Breast epithelium (tissue), 4 donors: Measurements from ENCODE around the gene TMEM132D. TPM values are rescaled to one million over a fixed set of nuclear protein-coding genes. Genes with fewer than 3 reads are reported as not detected.

Source experiments
- DNase-seq, 2 donors: peaks; one replicate each; pipeline ENCODE4 v3.0.0-alpha.2; 2019; ENCODE audit warnings: low spot score in 2 of 2
- H3K27ac ChIP-seq, 2 donors: fragments of 200-600 bp; sonication (generic) in 1 of 2; one replicate each; pipeline ENCODE4 v1.5.1; 2016 to 2019; ENCODE audit warnings: mild to moderate bottlenecking in 1 of 2
- H3K27me3 ChIP-seq, 2 donors: fragments of 200-600 bp; sonication (generic) in 1 of 2; one replicate each; pipeline versions ENCODE4 v1.5.1 to v1.6.0; 2017 to 2019; ENCODE audit warnings: control low read depth in 1 of 2, mild to moderate bottlenecking in 1 of 2
- H3K36me3 ChIP-seq: fragments of 200-600 bp; one replicate; pipeline ENCODE4 v1.5.1; 2019
- H3K4me1 ChIP-seq, 2 donors: fragments of 200-600 bp; sonication (generic); one replicate each; pipeline ENCODE4 v1.5.1; 2016 to 2019; ENCODE audit warnings: control low read depth in 1 of 2
- H3K4me3 ChIP-seq, 3 donors: fragments of 200-600 bp; sonication (generic); 1 replicate in 2 of 3; 2 replicates in 1 of 3; pipeline ENCODE4 v1.5.1; 2016 to 2019; ENCODE audit warnings: mild to moderate bottlenecking in 3 of 3, moderate library complexity in 2 of 3
- H3K9me3 ChIP-seq, 2 donors: fragments of 200-600 bp; sonication (generic) in 1 of 2; one replicate each; pipeline ENCODE4 v1.5.1; 2016 to 2019; ENCODE audit warnings: control low read depth in 1 of 2
- POLR2A ChIP-seq: fragments of 450-650 bp; IDR thresholded peaks from one replicate; pipeline ENCODE4 v1.6.1; 2016; ENCODE audit warnings: antibody characterized with exemption, mild to moderate bottlenecking, moderate library complexity
- POLR2AphosphoS5 ChIP-seq, 3 donors: sonication (generic); formaldehyde crosslinking; IDR thresholded peaks; one replicate each; pipeline ENCODE4 v1.6.1; 2017; ENCODE audit warnings: antibody characterized with exemption in 3 of 3
- intact Hi-C: fragments of 100-400 bp; cut with DNase I; formaldehyde crosslinking; loops from one replicate; pipeline ENCODE4 v1.15.1; 2023; ENCODE audit warnings: low total_unique reads
- total RNA-seq, 3 donors: library from RNA; depleted of rRNA; stranded (reverse); fragments of >200 nt; gene quantifications; one replicate each; pipeline ENCODE4 v1.1.0, GENCODE V29; 2016
- TF ChIP-seq, protein P1 (sequence below), 3 donors: fragments of 450-650 bp; IDR thresholded peaks; one replicate each; pipeline ENCODE4 v1.5.1; 2016 to 2017; ENCODE audit warnings: antibody characterized with exemption in 3 of 3, mild to moderate bottlenecking in 3 of 3, moderate library complexity in 3 of 3

The TMEM132D gene
- total RNA-seq, 3 donors from 2014 or later, result not detected

DNA sequence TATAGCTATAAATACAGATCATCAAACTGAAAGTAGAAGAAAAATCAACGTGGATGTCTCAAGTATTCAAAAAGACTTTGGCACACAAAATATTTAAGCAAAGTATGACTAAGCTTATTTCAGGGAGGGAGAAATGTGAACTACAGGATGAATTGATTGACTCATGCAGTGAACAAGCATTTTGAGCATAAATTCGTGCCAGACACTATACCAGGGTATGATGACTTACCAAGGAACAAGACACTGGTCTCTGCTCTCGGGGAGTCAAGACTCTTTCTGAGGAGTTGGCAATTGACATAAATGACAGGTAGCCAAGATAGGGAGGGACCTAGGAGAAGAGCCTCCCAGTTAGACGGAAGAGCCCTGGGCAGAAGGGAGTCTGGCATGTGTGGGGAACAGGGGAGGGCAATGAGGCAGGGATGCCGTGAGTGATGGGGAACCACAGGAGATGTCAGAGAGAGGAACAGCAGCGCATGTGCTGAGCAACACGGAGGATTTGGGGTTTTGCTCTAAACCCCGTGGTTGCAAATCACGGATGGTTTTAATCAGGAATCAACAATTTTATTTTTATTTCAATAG is 115.2 kb downstream of the TMEM132D start:
- intact Hi-C loops, result loop anchor here (5.0 to 10.0 kb wide), 2 partner anchors 439 to 1464 kb away; no protein-coding TSS in a partner anchor
- H3K27me3 ChIP-seq, result no peaks in the 10 kb centered on the region
- no peaks in the 10 kb centered on the region for H3K36me3 ChIP-seq
- H3K4me1 ChIP-seq, result no peaks in the 10 kb centered on the region
- TF ChIP-seq POLR2AphosphoS5 (IDR thresholded peaks at IDR 0.05), result no peak
- TF ChIP-seq POLR2A, result no peak
- TF ChIP-seq, protein P1, sequence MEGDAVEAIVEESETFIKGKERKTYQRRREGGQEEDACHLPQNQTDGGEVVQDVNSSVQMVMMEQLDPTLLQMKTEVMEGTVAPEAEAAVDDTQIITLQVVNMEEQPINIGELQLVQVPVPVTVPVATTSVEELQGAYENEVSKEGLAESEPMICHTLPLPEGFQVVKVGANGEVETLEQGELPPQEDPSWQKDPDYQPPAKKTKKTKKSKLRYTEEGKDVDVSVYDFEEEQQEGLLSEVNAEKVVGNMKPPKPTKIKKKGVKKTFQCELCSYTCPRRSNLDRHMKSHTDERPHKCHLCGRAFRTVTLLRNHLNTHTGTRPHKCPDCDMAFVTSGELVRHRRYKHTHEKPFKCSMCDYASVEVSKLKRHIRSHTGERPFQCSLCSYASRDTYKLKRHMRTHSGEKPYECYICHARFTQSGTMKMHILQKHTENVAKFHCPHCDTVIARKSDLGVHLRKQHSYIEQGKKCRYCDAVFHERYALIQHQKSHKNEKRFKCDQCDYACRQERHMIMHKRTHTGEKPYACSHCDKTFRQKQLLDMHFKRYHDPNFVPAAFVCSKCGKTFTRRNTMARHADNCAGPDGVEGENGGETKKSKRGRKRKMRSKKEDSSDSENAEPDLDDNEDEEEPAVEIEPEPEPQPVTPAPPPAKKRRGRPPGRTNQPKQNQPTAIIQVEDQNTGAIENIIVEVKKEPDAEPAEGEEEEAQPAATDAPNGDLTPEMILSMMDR (IDR thresholded peaks at IDR 0.05), result no peak
- no peak for DNase-seq
- no peak overlapping the region for H3K27ac ChIP-seq
- H3K4me3 ChIP-seq, result no peak overlapping the region
- H3K9me3 ChIP-seq, result peaks cover 0 to 10% of the 10 kb centered on the region in 2 donors

DNA sequence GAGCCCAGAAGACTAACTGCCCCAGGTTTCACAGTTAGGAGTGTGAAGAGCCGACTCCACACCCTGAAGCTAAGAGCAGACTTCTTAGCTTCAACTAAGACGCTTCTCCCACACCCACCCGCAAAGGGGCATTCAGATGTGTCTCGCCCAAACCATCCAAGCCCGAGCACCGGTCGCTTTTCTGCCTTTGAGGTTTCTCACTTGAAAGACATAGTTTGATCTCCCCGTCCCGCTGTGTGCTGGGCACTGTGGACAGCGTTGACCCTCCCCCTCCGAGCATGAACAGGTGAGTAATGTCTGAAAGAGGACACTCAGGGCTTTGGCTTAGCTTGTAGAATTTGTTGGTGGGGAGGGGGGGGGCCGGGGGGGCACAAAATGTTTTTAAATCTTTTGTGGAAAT is 123.8 kb downstream of the TMEM132D start:
- H3K4me1 ChIP-seq, result no peaks in the 10 kb centered on the region
- H3K4me3 ChIP-seq, result no peak overlapping the region
- H3K9me3 ChIP-seq, result peaks cover 0 to 15% of the 10 kb centered on the region in 2 donors
- no peaks in the 10 kb centered on the region for H3K36me3 ChIP-seq
- DNase-seq, result no peak
- H3K27me3 ChIP-seq, result no peaks in the 10 kb centered on the region
- no peak for TF ChIP-seq POLR2AphosphoS5 (IDR thresholded peaks at IDR 0.05)
- TF ChIP-seq POLR2A, result no peak
- intact Hi-C loops, result loop anchor here (10.0 kb wide), 1 partner anchor 1455 kb away; no protein-coding TSS in a partner anchor
- no peak overlapping the region for H3K27ac ChIP-seq

DNA sequence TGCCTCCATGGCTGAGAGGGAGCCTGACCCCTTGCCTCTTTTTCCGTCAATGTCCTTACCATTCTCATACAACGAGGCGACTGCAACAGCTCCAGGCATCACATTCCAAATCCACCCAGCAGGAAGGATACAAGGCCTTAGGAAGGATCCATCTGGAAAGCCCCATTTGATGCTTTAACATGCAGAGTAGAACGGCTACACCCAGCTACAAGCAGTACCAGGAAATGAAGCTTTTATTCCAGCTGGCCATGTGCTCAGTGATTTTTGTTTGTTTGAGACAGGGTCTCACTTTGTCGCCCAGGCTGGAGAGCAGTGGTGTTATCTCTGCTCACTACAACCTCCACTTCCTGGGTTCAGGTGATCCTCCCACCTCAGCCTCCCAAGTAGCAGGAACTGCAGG is 124.8 kb downstream of the TMEM132D start:
- no peaks in the 10 kb centered on the region for H3K36me3 ChIP-seq
- no peaks in the 10 kb centered on the region for H3K27me3 ChIP-seq
- H3K9me3 ChIP-seq, result peaks cover 0 to 15% of the 10 kb centered on the region in 2 donors
- intact Hi-C loops, result no loop called here
- no peak for DNase-seq
- no peak overlapping the region for H3K4me3 ChIP-seq
- no peaks in the 10 kb centered on the region for H3K4me1 ChIP-seq
- TF ChIP-seq, protein P1 (IDR thresholded peaks at IDR 0.05), result no peak
- TF ChIP-seq POLR2AphosphoS5 (IDR thresholded peaks at IDR 0.05), result no peak
- TF ChIP-seq POLR2A, result no peak
- no peak overlapping the region for H3K27ac ChIP-seq

DNA sequence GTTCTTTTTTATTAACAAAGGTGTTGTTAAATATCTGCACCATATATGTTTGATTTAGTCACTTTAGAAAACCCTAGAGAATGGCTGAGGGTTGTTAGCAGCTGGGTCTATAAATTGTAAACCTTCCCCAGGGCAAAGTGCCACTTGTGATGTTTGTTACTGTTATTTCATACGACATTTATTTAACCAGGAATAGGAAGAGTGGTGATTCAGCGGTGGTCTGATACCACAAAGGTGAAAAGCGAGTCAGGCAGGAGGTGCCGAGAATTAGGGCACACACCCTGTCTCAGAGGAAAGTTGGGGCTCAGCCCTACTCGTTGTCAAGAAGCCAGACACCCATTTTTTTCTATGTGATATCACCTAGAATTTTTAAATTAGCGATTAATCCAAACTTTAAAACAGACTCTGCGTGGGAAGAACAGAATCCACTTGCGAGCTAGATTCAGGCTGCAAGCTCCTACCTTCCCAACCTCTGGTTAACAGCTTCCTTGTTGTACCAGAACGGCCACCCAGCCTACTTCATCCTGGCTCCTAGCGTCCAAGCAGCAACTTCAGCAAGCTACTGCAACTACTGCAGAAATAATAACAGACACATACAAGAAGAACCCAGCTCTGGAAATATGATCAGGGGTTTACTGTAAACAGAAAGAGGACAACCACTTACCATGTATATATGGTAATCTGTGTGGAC is 126.7 kb downstream of the TMEM132D start:
- H3K9me3 ChIP-seq, result peaks cover 0 to 11% of the 10 kb centered on the region in 2 donors
- DNase-seq, result no peak
- H3K4me3 ChIP-seq, result no peak overlapping the region
- TF ChIP-seq POLR2A (no peak), POLR2AphosphoS5 (IDR thresholded peaks at IDR 0.05) (no peak)
- TF ChIP-seq, protein P1 (IDR thresholded peaks at IDR 0.05), result no peak
- no peaks in the 10 kb centered on the region for H3K36me3 ChIP-seq
- H3K27ac ChIP-seq, result no peak overlapping the region
- intact Hi-C loops, result no loop called here
- no peaks in the 10 kb centered on the region for H3K27me3 ChIP-seq
- no peaks in the 10 kb centered on the region for H3K4me1 ChIP-seq

DNA sequence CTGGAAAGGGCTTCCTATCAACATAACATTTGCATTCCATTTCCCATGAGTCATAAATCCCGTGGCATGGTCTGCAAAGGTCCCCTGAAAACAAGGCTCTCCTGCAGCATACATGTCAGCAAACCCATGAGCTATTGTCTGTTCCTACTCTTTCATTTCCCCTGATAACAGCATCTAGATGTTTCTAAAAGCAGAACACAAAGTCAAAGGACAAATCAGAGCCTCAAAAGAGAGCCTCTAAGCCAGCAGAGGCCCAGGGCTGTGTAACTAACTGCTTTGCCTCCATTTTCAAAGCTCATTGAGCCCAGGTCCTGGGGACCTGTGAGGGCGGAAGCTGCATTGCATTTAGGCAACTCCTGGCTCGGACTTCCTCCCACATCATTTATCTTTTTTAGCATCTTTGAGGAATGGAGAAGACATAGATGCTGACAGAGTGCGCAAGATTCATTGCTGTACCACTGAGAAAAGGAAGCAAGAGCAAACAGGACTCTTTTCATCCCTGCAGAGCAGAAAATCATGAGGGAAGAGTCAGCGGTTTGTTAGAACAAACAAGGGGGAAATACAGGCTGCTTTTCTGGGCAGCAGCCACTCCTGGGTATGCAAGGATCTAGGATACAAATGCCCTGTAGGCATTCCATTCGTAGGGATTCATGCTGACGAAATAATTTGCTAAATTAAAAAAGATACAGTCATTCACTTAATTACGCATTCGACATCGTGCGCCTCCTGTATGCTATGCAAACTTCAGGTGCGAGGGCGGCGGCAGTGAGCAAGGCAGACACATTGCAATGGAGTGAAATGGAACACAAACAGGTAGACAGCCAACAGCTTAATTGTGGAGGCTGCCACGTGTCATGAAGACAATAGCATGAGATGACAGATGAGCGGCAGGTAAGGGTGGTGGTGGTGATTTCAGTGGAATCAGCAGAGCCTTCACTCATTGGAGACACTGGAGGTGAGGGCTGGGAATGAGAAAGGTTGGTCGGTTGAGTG is 131.0 kb downstream of the TMEM132D start:
- TF ChIP-seq, protein P1 (IDR thresholded peaks at IDR 0.05), result no peak
- Histone ChIP-seq H3K27ac (no peak overlapping the region), H3K9me3 (peaks cover 5 to 9% of the 10 kb centered on the region in 2 donors), H3K4me3 (no peak overlapping the region), H3K27me3 (no peaks in the 10 kb centered on the region), H3K36me3 (no peaks in the 10 kb centered on the region), H3K4me1 (no peaks in the 10 kb centered on the region)
- no peak for DNase-seq
- intact Hi-C loops, result no loop called here
